ENCODE measurements around the gene RNF112.

DNA sequence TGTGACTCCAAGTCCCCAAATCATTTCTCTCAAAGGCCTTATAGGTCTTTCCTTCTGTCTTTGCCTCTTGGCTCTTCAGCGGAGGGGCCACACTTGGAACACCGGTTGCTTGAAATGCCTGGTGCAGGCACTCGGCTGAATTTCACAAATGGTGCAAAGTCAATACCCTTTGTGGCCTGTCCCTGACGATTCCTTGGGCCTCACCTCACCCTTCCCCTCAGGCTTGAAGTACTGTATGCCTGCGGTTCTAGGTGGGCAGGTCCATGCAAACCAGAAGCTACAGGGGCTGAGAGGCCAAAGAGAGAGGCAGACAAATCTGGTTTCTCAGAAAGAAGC is 44.4 kb upstream of the RNF112 start:
- no peak for TF ChIP-seq POLR2AphosphoS5 (IDR thresholded peaks at IDR 0.05; ENCODE audit: low read depth, low read length)
- TF ChIP-seq SIN3A (IDR thresholded peaks at IDR 0.05; ENCODE audit: borderline replicate concordance, insufficient read depth, low read depth, low read length) = no peak
- TF ChIP-seq, protein P1, sequence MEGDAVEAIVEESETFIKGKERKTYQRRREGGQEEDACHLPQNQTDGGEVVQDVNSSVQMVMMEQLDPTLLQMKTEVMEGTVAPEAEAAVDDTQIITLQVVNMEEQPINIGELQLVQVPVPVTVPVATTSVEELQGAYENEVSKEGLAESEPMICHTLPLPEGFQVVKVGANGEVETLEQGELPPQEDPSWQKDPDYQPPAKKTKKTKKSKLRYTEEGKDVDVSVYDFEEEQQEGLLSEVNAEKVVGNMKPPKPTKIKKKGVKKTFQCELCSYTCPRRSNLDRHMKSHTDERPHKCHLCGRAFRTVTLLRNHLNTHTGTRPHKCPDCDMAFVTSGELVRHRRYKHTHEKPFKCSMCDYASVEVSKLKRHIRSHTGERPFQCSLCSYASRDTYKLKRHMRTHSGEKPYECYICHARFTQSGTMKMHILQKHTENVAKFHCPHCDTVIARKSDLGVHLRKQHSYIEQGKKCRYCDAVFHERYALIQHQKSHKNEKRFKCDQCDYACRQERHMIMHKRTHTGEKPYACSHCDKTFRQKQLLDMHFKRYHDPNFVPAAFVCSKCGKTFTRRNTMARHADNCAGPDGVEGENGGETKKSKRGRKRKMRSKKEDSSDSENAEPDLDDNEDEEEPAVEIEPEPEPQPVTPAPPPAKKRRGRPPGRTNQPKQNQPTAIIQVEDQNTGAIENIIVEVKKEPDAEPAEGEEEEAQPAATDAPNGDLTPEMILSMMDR (IDR thresholded peaks at IDR 0.05) = no peak
- TF ChIP-seq, protein P2, sequence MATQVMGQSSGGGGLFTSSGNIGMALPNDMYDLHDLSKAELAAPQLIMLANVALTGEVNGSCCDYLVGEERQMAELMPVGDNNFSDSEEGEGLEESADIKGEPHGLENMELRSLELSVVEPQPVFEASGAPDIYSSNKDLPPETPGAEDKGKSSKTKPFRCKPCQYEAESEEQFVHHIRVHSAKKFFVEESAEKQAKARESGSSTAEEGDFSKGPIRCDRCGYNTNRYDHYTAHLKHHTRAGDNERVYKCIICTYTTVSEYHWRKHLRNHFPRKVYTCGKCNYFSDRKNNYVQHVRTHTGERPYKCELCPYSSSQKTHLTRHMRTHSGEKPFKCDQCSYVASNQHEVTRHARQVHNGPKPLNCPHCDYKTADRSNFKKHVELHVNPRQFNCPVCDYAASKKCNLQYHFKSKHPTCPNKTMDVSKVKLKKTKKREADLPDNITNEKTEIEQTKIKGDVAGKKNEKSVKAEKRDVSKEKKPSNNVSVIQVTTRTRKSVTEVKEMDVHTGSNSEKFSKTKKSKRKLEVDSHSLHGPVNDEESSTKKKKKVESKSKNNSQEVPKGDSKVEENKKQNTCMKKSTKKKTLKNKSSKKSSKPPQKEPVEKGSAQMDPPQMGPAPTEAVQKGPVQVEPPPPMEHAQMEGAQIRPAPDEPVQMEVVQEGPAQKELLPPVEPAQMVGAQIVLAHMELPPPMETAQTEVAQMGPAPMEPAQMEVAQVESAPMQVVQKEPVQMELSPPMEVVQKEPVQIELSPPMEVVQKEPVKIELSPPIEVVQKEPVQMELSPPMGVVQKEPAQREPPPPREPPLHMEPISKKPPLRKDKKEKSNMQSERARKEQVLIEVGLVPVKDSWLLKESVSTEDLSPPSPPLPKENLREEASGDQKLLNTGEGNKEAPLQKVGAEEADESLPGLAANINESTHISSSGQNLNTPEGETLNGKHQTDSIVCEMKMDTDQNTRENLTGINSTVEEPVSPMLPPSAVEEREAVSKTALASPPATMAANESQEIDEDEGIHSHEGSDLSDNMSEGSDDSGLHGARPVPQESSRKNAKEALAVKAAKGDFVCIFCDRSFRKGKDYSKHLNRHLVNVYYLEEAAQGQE (IDR thresholded peaks at IDR 0.05; ENCODE audit: insufficient read depth in 1 of 2, low read depth in 2 of 2, low read length in 1 of 2) = no peak
- TF ChIP-seq TCF7L2 (IDR thresholded peaks at IDR 0.05; ENCODE audit: low read depth, low read length) = no peak
